Stimulated activated CD4-positive, alpha-beta T cell treated with anti-CD3 and anti-CD28 coated beads, Interleukin-15, amount 100 ng/mL, for 48 hours (primary cell): ENCODE results near the gene SHH.
"Not testable (repeated sequence)": the region's sequence is repeated elsewhere in the genome, so short reads cannot be mapped to it uniquely, and the experiment has no call there.

Experiments
- DNase-seq, 2 donors: peaks; one replicate each; pipeline ENCODE4 v3.0.0-alpha.2; 2020; ENCODE audit warnings: low read depth in 2 of 2

SHH gene

GRCh38 chr7:155819186-155819585 is 6.9 kb upstream of the SHH start:
- DNase-seq, result no peak

GRCh38 chr7:155818820-155819168 is 6.5 kb upstream of the SHH start:
- no peak for DNase-seq

GRCh38 chr7:155818154-155818819 is 6.0 kb upstream of the SHH start:
- no peak for DNase-seq

GRCh38 chr7:155817515-155817914 is 5.3 kb upstream of the SHH start:
- not testable (repeated sequence) for DNase-seq

GRCh38 chr7:155816996-155817395 is 4.7 kb upstream of the SHH start:
- no peak for DNase-seq

GRCh38 chr7:155816192-155816508 is 3.9 kb upstream of the SHH start:
- DNase-seq, result no peak

- DNase-seq, result peak; percentile 35 to 72
These were observed 3.3 kb upstream of the SHH start for GRCh38 chr7:155815332-155816191.

- no peak for DNase-seq
These were observed 2.3 kb upstream of the SHH start for GRCh38 chr7:155814316-155815276.

- no peak for DNase-seq
These were observed 1.5 kb upstream of the SHH start for GRCh38 chr7:155813546-155814315.

GRCh38 chr7:155813125-155813524 is 862 bp upstream of the SHH start:
- no peak for DNase-seq

GRCh38 chr7:155811560-155811894 is 736 bp downstream of the SHH start:
- no peak for DNase-seq

GRCh38 chr7:155810770-155811559 is 1.3 kb downstream of the SHH start:
- DNase-seq, result no peak

GRCh38 chr7:155809947-155810769 is 2.1 kb downstream of the SHH start:
- no peak for DNase-seq

- DNase-seq, result no peak
These were observed 2.8 kb downstream of the SHH start for GRCh38 chr7:155809332-155809946.

GRCh38 chr7:155808549-155809331 is 3.5 kb downstream of the SHH start:
- DNase-seq, result no peak

- no peak for DNase-seq
These were observed 4.3 kb downstream of the SHH start for GRCh38 chr7:155807789-155808548.

- no peak for DNase-seq
These were observed 5.1 kb downstream of the SHH start for GRCh38 chr7:155807065-155807671.
